NAMALWA (cell line): ENCODE data around the gene TRAPPC8.
"Not testable (repeated sequence)": the region's sequence is repeated elsewhere in the genome, so short reads cannot be mapped to it uniquely, and the experiment has no call there.

ENCODE experiments used
- DNase-seq: peaks from one replicate; pipeline ENCODE4 v3.0.0-alpha.2; 2015; ENCODE audit warnings: low spot score

TRAPPC8 gene

GRCh38 chr18:31942291-31942998 lies 483 bp downstream of the TRAPPC8 start:
- DNase-seq = peak; percentile 62

- DNase-seq = no peak
These were observed 1.7 kb downstream of the TRAPPC8 start for GRCh38 chr18:31941010-31941809.

GRCh38 chr18:31934773-31935172 lies 8.2 kb downstream of the TRAPPC8 start:
- DNase-seq = not testable (repeated sequence)

- no peak for DNase-seq
These were observed 11.1 kb downstream of the TRAPPC8 start for GRCh38 chr18:31931886-31932240.

GRCh38 chr18:31931163-31931885 lies 11.6 kb downstream of the TRAPPC8 start:
- DNase-seq = no peak

- DNase-seq = no peak
These were observed 13.7 kb downstream of the TRAPPC8 start for GRCh38 chr18:31929273-31929672.

GRCh38 chr18:31926988-31927387 lies 15.9 kb downstream of the TRAPPC8 start:
- DNase-seq = not testable (repeated sequence)

- no peak for DNase-seq
These were observed 22.7 kb downstream of the TRAPPC8 start for GRCh38 chr18:31920277-31920676.

GRCh38 chr18:31919366-31919765 lies 23.6 kb downstream of the TRAPPC8 start:
- not testable (repeated sequence) for DNase-seq

GRCh38 chr18:31918733-31919132 lies 24.2 kb downstream of the TRAPPC8 start:
- no peak for DNase-seq

GRCh38 chr18:31901063-31901462 lies 41.9 kb downstream of the TRAPPC8 start:
- DNase-seq = no peak

GRCh38 chr18:31899771-31900170 lies 43.2 kb downstream of the TRAPPC8 start:
- DNase-seq = not testable (repeated sequence)

- DNase-seq = no peak
These were observed 50.0 kb downstream of the TRAPPC8 start for GRCh38 chr18:31892936-31893335.

GRCh38 chr18:31891566-31891965 lies 51.4 kb downstream of the TRAPPC8 start:
- DNase-seq = no peak

GRCh38 chr18:31884020-31884419 lies 58.9 kb downstream of the TRAPPC8 start:
- no peak for DNase-seq

GRCh38 chr18:31880186-31880898 lies 62.6 kb downstream of the TRAPPC8 start:
- no peak for DNase-seq

- DNase-seq = no peak
These were observed 64.6 kb downstream of the TRAPPC8 start for GRCh38 chr18:31878358-31878757.

- no peak for DNase-seq
These were observed 65.0 kb downstream of the TRAPPC8 start for GRCh38 chr18:31877900-31878299.

- no peak for DNase-seq
These were observed 66.2 kb downstream of the TRAPPC8 start for GRCh38 chr18:31876707-31877106.

GRCh38 chr18:31875301-31875700 lies 67.6 kb downstream of the TRAPPC8 start:
- DNase-seq = no peak

GRCh38 chr18:31863103-31863502 lies 79.8 kb downstream of the TRAPPC8 start:
- no peak for DNase-seq

- DNase-seq = no peak
These were observed 82.4 kb downstream of the TRAPPC8 start for GRCh38 chr18:31860488-31860887.
